ENCODE results near the gene SFXN1. TPM values are rescaled to one million over a fixed set of nuclear protein-coding genes. Genes with fewer than 3 reads are reported as not detected.

The SFXN1 gene
- total and polyA plus RNA-seq, 8 donors, result 29.2 to 47.2 (median 38.9) TPM

GRCh38 chr5:175572886-175573285 lies 94.5 kb downstream of the SFXN1 start:
- no peak for TF ChIP-seq CTCF (IDR thresholded peaks at IDR 0.05)
- ATAC-seq (no peak), DNase-seq (no peak)
- Histone ChIP-seq H3K9me3 (no peaks in the 10 kb centered on the region), H3K4me1 (no peaks in the 10 kb centered on the region), H3K36me3 (no peaks in the 10 kb centered on the region), H3K27me3 (peaks cover 0 to 25% of the 10 kb centered on the region in 2 donors), H3K4me3 (no peak overlapping the region), H3K27ac (no peak overlapping the region)
- intact Hi-C loops (cut with DNase I), result no loop called here

- Histone ChIP-seq H3K9me3 (no peaks in the 10 kb centered on the region), H3K27ac (no peak overlapping the region), H3K36me3 (no peaks in the 10 kb centered on the region), H3K4me3 (no peak overlapping the region), H3K27me3 (peaks cover 0 to 25% of the 10 kb centered on the region in 2 donors), H3K4me1 (no peaks in the 10 kb centered on the region)
- ATAC-seq, result no peak
- no peak for TF ChIP-seq CTCF (IDR thresholded peaks at IDR 0.05)
- intact Hi-C loops (cut with DNase I), result no loop called here
- no peak for DNase-seq
Measured at GRCh38 chr5:175573493-175574269, 95.3 kb downstream of the SFXN1 start.

GRCh38 chr5:175575301-175575700 lies 96.9 kb downstream of the SFXN1 start:
- TF ChIP-seq CTCF (IDR thresholded peaks at IDR 0.05), result no peak

GRCh38 chr5:175576096-175576495 lies 97.7 kb downstream of the SFXN1 start:
- Histone ChIP-seq H3K4me3 (no peak overlapping the region), H3K36me3 (no peaks in the 10 kb centered on the region), H3K9me3 (no peaks in the 10 kb centered on the region), H3K27ac (no peak overlapping the region), H3K27me3 (peaks cover 0 to 25% of the 10 kb centered on the region in 2 donors), H3K4me1 (no peaks in the 10 kb centered on the region)
- ATAC-seq (no peak), DNase-seq (no peak)
- intact Hi-C loops (cut with DNase I), result no loop called here
- TF ChIP-seq CTCF (IDR thresholded peaks at IDR 0.05), result no peak

More at GRCh38 chr5:175575301-175575700, 96.9 kb downstream of the SFXN1 start:
- no peak overlapping the region for H3K4me3 ChIP-seq
- DNase-seq (no peak), ATAC-seq (no peak)
- no peaks in the 10 kb centered on the region for H3K36me3 ChIP-seq
- H3K27ac ChIP-seq, result no peak overlapping the region
- H3K9me3 ChIP-seq, result no peaks in the 10 kb centered on the region
- intact Hi-C loops (cut with DNase I), result no loop called here
- H3K27me3 ChIP-seq, result peaks cover 0 to 25% of the 10 kb centered on the region in 2 donors
- H3K4me1 ChIP-seq, result no peaks in the 10 kb centered on the region

- Histone ChIP-seq H3K9me3 (no peaks in the 10 kb centered on the region), H3K36me3 (no peaks in the 10 kb centered on the region), H3K4me1 (no peaks in the 10 kb centered on the region), H3K27me3 (peaks cover 0 to 25% of the 10 kb centered on the region in 2 donors), H3K4me3 (no peak overlapping the region), H3K27ac (no peak overlapping the region)
- no peak for TF ChIP-seq CTCF (IDR thresholded peaks at IDR 0.05)
- DNase-seq, result no peak
- no peak for ATAC-seq
- intact Hi-C loops (cut with DNase I), result no loop called here
Measured at GRCh38 chr5:175576591-175576990, 98.2 kb downstream of the SFXN1 start.

Other genes starting within 250 kb of the SFXN1 start
- gene DRD1, start 34.4 kb upstream of the SFXN1 start, total RNA-seq, result under 1 TPM; 0.17 to 0.37 TPM
- under 1 TPM; 0.09 to 0.35 (median 0.13) TPM for gene DRD1, start 34.4 kb upstream of the SFXN1 start, polyA plus RNA-seq (ENCODE audit: insufficient read length in 6 of 6)
- gene HRH2, start 179.5 kb downstream of the SFXN1 start, total RNA-seq, result 10 to 100 TPM in 1 of 2 donors, 1 to 10 TPM in 1; 4.1 to 22.0 TPM
- gene HRH2, start 179.5 kb downstream of the SFXN1 start, polyA plus RNA-seq (ENCODE audit: insufficient read length in 6 of 6), result 1 to 10 TPM; 6.2 to 9.0 (median 8.2) TPM